ENCODE data around the gene BRMS1L.
"Not testable (repeated sequence)": the region's sequence is repeated elsewhere in the genome, so short reads cannot be mapped to it uniquely, and the experiment has no call there.

The BRMS1L gene

DNA sequence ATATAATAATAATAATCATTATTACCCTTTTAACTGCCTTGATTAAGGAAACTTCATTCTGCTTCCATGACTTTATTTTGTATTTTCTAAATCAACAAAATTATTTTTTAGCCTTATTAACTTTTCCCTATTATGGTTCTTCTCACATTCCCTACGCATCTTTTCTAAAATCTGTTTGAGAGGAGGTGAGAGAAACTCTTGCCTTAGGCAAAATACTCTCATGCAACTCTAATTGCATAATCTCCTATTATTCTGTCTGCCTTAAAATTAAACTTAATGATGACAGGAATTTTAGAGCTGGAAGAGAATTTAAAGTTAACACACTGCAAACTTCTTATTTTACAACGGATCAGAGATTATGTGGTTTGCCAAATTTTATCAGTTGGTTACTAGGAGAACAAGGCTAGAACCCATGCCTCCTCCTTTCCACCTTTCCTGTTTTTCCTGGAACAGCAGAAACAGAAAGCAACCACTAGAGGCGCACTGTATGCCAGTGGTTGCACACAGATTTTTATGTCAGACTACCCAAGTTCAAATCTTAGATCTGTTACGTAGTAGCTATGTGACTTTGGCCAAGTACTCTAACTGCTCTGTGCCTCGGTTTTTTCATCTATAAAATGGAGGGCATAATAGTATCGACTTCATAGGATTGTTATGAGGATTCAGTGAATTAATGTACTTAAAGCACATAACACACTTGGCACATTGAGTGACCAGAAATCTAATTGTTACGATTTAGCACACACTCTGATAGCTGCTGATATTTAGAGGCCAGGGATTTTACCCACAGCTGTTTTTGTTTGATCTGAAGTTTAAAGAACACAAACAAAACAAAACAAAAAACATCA, 4.3 kb upstream of the BRMS1L start:
- DNase-seq (ENCODE audit: low spot score), result peak; percentile 28

DNA sequence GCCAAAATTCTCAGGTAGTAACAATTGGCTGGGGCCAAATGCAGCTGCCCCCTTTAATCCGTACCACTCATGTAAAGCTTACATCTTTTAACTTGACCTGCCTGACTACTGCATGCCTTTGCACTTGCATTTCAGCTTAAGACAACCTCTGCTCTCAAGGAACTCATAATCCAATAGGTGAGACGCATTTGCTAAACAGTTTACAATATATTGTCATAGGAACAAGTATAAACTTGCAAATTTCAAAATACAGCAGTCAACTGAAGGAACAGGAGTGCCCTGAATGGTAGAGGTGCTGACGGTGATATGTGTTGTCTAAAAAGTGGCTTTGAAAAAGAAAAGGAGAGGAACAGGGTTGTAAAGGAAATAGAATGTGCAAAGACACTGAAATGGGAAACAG, 3.6 kb upstream of the BRMS1L start:
- DNase-seq (ENCODE audit: low spot score), result no peak

DNA sequence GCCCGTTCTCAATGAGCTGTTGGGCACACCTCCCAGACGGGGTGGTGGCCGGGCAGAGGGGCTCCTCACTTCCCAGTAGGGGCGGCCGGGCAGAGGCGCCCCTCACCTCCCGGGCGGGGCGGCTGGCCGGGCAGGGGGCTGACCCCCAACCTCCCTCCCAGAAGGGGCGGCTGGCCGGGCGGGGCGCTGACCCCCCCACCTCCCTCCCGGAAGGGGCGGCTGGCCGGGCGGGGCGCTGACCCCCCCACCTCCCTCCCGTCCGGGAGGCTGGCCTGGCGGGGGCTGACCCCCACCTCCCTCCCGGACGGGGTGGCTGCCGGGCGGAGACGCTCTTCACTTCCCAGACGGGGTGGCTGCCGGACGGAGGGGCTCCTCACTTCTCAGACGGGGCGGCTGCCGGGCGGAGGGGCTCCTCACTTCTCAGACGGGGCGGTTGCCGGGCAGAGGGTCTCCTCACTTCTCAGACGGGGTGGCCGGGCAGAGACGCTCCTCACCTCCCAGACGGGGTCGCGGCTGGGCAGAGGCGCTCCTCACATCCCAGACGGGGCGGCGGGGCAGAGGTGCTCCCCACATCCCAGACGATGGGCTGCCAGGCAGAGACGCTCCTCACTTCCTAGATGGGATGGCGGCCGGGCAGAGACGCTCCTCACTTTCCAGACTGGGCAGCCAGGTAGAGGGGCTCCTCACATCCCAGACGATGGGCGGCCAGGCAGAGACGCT, 1.5 kb upstream of the BRMS1L start:
- not testable (repeated sequence) for DNase-seq (ENCODE audit: low spot score)

DNA sequence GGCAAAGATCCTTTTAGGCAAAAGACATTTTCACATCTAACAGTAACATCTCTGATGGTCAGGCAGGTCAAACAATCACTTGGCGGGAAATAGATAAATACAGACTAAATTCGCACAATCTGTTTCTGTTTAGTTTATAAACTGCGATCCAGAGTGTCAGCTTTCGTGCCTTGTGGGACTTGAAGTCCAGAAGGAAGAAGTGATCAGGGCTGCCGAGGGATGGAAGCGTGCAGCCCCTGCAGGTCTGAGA, 245 bp upstream of the BRMS1L start:
- DNase-seq (ENCODE audit: low spot score), result no peak

DNA sequence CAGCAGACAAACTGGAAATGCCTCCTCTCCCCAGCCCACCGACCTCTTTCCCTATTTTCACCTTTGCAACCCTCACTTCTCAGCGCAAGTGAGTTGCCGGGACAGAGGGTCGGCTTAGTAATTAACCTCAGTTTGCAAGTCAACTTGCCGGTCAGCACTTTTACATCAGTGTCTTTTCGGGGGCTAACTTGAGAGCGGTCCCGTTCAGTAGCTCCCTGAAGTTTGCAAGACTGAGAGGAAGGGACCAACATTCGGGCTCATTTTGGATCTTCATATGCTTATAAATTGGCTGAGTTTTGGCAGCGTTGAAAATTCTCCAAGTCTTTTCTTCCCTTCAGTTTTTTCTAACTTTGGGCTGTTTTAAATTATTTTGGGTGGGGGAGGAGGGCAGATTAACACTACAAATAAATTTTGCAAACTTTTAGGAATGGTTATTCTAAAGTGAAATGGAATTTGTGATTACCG, 846 bp downstream of the BRMS1L start:
- DNase-seq (ENCODE audit: low spot score), result no peak

DNA sequence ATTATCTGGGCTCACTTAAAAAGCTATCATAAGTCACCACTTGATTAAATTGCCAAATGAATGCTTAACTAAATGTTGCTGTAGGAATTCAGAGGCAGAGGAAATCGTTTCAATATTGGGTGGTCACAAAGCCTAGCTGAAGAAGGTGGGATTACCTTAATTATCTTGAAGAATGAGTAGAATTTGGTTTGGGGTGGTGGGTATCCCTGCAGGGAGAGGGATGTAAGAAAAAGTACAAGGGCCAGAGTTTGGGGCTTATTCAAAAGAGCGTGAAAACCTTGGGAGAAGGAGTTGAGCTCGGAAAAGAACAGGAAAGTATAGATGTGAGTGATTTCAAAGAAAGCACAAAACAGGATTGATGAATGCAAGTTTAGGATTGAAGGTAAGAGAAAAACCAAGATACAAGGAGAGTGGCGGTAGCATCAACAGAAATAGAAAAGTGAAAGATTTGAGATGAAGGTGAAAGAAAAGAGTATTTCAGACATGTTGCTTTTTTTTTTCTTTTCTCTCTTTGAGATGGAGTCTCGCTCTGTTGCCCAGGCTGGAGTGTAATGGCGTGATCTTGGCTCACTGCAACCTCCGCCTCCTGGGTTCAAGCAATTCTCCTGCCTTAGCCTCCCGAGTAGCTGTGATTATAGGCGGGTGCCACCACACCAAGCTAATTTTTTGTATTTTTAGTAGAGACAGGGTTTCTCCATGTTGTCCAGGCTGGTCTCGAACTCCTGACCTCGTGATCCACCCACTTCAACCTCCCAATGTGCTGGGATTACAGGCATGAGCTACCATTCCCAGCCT, 1.7 kb downstream of the BRMS1L start:
- DNase-seq (ENCODE audit: low spot score), result no peak

DNA sequence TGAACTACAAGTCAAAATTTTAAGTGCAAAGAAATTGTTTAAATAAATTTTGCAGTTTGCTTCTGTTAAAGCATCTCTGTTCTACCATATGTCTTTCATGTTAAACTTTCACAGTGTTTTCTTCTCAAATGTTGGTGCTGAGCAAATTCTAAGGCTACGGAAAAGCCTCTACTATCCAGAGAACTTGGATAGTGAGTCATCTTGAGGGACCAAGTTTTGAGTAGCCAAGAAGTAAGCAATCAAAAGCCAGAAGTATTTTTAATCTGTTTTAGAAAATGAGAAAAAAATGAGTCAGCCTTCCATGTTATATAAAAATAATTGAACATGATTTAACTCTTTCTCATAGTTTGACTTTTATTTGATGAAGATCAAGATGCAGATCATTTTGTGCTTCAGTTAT, 3.3 kb downstream of the BRMS1L start:
- DNase-seq (ENCODE audit: low spot score), result no peak

DNA sequence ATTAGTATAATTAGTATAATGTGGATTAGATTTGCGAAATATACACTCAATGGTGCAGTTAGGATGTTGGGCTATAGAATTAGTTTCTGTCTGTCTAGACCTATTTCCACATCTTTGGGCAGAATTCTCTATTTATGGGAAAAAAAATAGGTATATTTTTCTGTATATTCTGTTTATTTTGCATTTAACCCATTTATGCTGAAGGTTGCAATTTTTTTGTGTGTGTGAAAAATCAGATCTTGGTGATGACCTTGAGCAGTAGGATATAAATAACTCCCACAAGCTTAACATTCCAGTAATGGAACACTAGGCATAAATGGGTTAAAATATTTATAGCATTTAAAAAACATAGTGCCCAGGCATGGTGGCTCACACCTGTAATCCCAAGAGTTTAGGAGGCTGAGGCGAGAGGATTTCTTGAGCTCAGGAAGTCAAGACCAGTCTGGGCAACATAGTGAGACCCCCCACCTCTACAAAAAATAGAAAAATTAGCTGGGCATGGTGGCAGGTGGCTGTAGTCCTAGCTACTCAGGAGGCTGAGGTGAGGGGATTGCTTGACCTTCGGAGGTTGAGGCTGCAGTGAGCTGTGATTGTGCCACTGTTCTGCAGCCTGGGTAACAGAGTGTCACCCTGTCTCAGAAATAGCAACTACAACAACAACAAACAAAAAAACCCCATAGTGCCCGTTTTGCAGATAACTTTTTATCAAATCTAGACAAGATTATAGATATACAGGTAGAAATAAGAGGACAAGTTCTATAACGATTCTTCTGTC, 9.3 kb downstream of the BRMS1L start:
- no peak for DNase-seq (ENCODE audit: low spot score)

DNA sequence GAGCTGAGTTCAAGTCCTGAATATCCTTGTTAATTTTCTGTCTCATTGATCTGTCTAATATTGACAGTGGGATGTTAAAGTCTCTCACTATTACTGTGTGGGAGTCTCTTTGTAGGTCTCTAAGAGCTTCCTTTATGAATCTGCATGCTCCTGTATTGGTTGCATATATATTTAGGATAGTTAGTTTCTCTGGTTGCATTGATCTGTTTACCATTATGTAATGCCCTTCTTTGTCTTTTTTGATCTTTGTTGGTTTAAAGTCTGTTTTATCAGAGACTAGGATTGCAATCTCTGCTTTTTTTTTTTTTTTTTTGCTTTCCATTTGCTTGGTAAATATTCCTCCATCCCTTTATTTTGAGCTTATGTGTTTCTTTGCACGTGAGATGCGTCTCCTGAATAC, 15.6 kb downstream of the BRMS1L start:
- DNase-seq (ENCODE audit: low spot score), result not testable (repeated sequence)

DNA sequence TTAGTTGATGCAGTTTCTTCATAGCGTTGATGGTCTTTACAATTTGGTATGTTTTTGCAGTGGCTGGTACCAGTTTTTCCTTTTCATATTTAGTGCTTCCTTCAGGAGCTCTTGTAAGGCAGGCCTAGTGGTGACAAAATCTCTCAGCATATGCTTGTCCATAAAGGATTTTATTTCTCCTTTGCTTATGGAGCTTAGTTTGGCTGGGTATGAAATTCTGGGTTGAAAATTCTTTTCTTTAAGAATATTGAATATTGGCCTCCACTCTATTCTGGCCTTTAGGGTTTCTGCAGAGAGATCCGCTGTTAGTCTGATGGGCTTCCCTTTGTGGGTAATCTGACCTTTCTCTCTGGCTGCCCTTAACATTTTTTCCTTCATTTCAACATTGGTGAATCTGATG, 16.1 kb downstream of the BRMS1L start:
- DNase-seq (ENCODE audit: low spot score), result not testable (repeated sequence)

DNA sequence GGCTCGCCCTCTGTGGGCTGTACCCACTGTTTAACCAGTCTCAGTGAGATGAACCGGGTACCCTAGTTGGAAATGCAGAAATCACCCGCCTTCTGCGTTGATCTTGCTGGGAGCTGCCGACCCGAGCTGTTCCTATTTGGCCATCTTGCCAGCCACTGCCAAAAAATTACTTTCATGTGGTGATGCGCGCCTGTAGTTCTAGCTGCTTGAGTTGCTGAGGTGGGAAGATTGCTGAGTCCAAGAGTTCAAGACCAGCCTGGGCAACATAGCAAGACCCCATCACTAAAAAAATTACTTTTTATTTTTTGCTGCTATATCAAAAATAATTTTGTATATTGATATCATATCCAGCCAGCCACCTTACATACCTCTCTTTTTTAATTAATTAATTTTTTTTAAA, 18.4 kb downstream of the BRMS1L start:
- DNase-seq (ENCODE audit: low spot score), result no peak

DNA sequence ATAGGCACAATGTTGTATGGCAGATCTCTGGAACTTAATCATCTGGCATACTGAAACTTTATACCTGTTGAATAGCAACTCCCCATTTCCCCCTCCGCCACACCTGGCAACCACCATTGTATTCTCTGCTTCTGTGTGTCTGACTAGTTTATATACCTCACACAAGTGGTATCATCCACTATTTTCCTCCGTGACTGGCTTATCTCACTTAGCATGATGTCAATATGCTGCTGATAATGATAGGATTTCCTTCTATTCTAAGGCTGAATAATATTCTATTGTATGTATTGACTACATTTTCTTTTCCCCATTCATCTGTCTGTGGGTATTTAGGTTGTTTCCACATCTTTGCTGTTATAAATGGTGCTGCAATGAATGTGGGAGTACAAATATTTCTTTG, 21.5 kb downstream of the BRMS1L start:
- no peak for DNase-seq (ENCODE audit: low spot score)

DNA sequence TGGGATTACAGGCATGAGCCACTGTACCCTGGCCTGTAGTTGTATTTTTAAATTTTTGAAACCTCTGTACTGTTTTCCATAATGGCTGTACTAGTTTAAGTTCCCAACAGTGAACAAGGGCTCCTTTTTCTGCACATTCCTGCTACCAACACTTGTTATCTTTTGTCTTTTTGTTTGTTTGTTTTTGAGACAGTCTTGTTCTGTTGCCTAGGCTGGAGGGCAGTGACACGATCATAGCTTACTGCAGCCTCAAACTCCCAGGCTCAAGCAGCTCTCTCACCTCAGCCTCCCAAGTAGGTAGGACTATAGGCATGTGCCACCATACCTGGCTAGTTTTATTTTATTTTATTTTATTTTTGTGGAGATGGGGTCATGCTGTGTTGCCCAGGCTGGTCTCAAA, 23.0 kb downstream of the BRMS1L start:
- no peak for DNase-seq (ENCODE audit: low spot score)

DNA sequence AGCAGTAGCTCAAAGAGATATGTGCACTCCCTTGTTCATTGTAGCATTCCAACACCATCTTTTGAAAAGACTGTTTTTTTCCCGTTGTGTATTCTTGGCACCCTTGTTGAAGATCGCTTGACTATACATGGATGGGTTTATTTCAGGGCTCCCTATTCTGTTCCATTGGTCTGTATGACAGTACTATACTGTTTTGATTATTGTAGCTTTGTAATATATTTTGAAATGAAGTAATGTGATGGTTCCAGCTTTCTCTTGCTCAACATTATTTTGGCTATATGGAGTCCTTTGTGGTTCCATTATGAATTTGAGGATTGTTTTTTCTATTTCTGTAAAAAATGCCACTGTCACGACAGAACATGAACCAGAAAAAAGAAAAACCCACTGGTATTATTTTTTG, 25.7 kb downstream of the BRMS1L start:
- DNase-seq (ENCODE audit: low spot score), result no peak

DNA sequence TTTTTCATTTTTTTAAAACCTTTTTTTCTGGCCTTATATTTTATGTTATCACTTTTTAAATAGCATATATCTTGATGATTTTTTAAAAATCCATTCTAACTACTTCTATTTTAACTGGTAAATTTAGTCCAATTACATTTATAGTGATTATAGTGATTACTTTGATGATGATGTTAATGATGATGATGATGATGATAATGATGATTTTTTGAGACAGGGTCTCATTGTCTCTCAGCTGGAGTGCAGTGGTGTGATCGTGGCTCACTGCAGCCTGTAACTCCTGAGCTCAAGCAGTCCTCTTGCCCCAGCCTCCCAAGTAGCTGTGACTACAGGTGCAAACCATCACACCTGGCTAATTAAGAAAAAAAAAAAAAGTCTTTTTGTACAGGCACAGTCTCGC, 27.1 kb downstream of the BRMS1L start:
- no peak for DNase-seq (ENCODE audit: low spot score)

DNA sequence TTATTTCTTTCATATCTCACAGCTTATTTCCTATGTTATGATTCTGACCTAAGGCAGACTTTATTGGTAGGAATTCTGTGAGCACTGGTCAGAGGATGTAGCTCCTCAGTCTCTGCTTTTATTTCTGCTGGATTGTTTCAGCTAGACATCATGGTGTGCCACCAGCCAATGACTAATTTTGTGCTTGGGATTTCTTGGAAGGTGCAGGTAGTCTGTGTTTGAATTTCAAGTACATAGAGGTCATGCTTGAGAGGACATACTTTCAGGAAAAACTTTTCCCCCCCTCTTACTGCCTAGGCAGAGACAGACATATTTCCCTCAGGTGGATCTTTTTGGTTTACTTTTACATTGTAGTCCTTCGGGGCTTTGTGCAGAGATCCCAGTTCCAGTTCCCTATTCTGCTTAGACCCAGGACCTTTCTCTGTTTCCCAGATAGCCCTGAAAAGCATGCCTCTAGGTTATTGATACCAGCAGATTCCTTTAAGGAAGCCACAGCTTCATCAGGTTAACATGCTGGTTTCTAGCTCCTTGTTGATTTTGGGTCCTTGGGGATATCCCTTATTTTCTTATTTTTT, 28.6 kb downstream of the BRMS1L start:
- DNase-seq (ENCODE audit: low spot score), result no peak

DNA sequence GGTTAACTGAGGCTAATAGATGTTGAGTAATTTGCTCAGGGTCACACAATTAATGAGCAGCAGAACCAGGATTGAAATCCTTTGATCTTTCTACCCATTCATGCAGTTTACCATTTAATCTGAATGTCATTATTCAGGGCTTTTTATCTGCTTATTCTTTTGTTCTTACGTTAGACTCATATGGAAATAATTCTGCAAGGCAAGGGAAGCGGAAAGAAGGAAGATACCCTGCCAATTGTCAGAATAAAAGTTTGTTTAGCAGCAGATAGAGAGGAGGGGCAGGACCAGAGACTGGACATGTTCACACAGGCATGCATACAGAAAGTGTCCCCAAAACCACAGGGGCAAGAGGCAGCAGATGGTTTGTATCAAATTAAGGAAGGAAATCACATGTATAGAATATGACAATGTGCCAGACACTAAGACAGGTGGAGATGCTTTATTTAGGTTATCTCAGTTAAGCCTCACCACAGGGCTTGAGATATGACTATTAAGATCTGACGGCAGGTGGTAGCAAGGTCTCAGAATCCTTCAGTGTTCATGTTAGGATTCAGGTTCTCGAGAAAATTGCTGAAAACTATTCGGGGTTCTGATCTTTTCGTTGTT, 29.8 kb downstream of the BRMS1L start:
- DNase-seq (ENCODE audit: low spot score), result peak; percentile 45

DNA sequence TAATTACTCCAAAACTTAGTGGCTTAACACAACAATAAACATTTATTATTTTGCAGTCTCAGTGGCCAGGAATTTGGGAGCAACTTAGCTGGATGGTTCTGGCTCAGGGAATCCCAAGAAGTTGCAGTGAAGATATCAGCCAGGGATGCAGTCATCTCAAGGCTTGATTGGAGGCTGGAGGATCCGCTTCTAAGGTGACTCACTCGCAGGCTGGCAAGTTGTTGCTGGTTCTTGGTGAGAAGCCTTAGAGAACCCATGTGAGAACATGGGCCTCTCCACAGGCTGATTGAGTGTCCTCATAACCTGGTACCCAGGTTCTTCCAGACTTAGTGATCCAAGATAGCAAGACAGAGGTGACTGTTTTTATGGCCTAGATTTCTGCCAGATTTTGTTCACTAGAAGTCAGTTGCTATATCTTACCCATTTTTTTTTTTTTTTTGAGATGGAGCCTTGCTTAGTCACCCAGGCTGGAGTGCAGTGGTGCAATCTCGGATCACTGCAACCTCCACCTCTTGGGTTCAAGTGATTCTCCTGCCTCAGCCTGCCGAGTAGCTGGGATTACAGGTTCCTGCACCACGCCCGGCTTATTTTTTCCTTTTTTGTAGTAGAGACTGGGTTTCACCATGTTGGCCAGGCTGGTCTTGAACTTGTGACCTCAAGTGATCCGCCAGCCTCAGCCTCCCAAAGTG, 32.5 kb downstream of the BRMS1L start:
- DNase-seq (ENCODE audit: low spot score), result no peak

DNA sequence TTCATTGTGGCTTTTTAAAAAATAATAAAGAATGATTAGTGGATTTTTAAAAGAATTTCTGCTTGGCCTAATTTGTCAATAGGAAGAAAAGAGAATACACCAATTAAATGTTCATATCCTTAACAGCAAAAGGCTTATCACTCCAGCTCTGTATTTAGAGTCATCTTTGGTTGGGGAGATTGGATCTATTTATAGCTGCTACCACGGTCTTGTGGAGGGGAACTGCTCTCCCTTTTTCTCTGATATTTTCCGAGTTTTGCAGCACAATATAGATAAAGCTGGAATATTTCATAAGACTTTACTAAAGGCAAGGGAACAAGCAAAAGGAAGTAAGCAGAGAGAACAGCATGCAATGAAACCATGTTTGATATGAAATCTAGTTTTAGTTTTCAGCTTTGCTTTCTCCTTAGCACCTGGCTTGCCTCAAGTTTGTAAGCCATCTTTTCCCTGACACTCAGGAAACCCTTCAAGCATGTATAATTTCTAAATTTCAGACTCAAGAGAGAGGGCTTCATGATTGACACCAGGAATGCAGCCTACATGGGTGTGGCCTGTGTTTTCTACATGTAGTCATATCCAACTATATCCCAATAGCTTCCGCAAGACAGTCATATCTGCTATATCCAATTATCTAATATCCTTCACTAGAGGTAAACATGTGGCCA, 35.2 kb downstream of the BRMS1L start:
- DNase-seq (ENCODE audit: low spot score), result no peak

DNA sequence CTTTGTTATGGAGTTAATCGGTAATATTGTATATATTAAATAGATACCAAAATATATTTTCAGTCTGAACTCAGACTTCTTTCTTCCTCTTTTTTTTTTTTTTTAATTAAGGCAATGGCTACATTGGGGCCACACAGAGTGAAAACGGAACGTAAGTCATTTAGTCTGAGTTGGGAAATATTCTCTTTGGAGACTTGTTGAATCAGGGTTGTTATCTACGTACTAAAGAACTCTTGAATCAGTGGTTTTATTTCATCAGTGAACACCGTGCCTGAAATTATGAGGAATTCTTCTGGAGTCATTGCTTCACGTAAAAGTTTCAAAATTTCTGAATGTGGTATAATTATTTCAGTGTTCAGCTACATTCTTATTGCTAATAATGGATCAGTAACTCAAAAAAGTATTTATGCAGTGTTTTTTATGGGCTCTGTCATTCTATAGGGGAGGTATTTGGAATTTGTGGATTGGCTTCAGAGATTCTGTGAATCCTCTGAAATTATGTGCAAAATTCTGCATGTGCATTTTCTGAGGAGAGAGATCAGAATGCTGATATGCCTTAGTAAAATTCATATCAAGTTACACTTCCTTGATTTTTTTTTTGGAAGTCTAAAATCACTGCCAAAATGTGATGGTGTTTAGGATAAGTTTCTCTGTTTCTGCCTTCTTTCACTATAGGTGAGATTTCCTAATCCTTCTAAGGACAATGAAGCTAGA, 39.6 kb downstream of the BRMS1L start:
- DNase-seq (ENCODE audit: low spot score), result no peak

Data from germinal center (tissue), 1 donor.